ENCODE results near the gene PRSS3.
"Not testable (repeated sequence)": the region's sequence is repeated elsewhere in the genome, so short reads cannot be mapped to it uniquely, and the experiment has no call there.

PRSS3 gene

DNA sequence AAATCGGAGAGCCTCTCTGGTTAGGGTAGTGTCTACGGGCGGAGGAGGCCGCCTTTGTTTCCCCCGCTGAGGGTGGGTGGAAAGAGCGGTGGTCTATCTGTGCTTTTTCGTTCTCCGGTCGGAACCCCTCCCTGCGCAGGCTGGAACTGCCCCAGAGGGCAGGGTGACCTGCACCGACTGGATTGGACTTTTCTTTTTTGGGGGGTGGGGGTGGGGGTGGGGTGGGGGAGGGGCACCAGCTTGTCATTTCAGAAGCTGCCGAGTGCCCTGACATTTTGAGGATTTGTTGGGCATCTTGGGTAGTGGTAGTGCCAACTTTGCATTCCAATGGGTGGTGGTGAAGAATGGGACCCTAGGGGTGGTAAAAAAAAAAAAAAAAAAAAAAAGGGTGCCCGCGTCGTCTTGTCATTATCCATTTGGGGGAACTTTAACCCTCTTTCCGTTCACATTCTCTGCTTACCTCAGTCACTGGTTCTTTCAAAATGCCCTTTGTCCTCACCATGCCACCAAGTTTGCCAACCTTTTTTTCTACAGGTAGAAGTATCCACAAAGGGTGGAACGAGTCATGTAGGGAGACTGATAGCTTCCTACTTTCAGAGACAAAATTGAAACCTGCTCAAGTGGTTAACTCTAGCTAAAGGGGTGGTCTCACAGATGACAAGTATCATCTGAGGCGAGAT is 22.9 kb downstream of the PRSS3 start:
- no peak for DNase-seq

DNA sequence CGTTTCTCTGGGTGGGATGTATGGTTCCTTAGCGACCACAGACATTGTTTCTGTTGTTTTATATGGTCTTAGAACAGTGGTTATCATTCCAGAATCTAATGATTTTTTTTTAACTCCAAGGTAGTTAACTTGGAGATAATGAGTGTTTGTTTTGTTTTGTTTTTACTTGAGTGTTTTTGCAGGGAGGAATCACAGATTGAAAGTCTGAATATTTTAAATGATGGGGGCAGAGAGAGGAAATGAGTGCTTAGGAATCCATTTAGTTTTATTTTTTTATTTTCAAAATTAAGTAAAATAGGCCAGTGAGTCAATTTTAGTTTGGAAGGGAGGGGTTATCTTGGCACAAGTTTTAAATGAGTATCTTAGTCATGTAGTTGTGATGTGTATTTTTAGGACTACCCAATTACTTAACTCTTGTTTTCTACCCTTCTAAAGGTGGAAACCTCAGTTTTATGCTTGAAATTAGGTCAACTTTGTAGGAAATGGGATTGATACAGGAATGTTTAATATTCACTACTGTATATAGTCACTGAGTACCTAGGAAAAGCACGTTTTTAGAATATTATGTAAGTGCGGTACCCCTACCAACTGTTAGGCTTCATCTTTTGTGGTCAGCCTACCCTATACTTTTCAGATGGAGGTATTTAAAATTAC is 23.6 kb downstream of the PRSS3 start:
- DNase-seq: peak; percentile 36

DNA sequence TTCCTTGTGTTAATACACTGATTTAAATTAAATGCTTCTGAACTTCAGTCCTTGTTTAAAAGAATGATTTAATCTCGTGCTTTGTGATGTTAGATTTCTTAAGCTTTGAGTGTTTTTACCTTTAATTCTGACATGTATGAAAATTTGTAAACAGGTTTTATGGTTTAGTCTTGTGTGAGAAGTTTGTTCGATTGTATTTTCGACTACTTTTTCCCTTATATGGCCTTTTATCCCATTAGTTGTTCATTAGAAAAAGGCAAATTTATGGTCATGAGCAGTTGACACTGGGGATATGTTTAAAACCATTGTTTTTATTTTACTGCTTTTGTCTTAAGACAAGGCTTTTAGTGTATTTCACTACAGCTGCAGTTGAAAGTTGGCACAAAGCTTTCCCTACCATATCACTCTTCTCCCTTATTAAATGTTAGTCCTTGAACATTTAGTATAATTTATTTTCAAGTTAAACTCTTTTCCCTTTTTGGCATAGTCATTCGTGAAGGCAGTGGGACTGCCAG is 24.9 kb downstream of the PRSS3 start:
- no peak for DNase-seq

DNA sequence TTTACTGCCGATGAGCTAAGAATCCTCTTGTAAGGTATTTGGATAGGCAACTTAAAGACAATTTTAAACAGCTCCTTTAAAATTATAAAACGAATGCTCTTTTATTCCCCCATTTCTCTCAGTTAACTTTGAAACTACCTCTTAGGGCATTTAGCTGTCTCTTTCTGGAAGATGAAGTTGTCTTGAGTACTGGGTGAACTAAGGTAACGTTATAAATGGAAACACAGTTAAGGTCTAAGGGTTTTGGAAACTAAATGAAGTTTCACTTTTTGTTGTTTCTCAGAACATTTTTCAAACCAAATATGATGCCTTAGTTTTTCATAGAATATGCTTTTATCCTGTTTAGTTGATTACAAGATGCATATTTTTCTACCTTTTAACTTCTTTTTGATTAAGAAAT is 28.4 kb downstream of the PRSS3 start:
- DNase-seq: no peak

DNA sequence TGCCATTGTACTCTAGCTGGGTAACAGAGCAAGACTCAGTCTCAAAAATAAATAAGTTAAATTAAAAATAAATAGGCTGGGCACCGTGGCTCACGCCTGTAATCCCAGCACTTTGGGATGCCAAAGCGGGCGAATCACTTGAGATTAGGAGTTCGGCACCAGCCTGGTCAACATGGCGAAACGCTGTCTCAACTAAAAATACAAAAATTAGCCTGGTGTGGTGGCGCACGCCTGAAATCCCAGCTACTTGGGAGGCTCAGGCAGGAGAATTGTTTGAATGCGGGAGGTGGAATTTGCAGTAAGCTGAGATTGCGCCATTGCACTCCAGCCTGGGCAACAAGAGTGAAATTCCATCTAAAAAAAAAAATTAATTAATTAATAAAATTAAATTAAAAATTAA is 31.9 kb downstream of the PRSS3 start:
- not testable (repeated sequence) for DNase-seq

DNA sequence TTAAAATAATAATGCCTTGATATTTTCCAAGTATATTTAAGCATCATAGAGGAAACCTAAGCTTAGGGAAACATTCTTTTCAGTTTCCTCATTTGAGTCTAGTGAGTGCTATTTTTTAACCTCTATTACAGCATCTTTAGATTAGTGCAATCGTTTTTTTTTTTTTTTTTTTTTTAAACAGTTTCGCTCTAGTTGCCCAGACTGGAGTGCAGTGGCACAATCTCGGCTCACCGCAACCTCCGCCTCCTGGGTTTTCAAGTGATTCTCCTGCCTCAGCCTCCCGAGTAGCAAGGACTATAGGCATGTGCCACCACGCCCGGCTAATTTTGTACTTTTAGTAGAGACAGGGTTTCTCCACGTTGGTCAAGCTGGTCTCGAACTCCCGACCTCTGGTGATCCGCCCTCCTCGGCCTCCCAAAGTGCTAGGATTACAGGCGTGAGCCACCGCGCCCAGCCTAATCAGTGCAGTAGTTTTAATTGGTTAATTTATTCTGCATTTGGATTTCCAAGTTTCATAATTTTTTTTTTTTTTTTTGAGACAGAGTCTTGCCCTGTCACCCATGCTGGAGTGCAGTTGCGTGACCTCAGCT is 34.4 kb downstream of the PRSS3 start:
- not testable (repeated sequence) for DNase-seq

DNA sequence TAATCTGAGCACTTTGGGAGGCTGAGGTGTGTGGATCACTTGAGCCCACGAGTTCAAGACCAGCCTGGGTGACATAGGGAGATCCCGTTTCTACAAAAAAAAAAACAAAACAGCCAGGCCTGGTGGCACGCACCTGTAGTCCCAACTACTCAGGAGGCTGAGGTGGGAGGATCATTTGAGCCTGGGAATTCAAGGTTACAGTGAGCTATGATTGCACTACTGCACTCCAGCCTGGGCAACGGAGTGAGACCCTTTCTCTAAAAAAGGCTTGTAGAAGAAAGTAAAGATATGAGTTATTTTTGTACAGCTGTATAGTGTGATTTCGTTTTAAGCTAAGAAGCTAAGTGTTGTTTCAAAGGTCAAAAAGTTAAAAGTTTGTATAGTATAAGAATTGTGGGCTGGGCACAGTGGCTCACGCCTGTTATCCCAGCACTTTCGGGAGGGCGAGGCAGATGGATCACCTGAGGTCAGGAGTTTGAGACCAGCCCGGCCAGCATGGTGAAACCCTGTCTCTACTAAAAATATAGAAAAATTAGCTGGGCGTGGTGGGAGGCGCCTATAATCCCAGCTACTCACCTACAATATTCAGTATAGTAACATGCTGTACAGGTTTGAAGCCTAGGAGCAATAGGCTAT is 40.4 kb downstream of the PRSS3 start:
- no peak for DNase-seq

DNA sequence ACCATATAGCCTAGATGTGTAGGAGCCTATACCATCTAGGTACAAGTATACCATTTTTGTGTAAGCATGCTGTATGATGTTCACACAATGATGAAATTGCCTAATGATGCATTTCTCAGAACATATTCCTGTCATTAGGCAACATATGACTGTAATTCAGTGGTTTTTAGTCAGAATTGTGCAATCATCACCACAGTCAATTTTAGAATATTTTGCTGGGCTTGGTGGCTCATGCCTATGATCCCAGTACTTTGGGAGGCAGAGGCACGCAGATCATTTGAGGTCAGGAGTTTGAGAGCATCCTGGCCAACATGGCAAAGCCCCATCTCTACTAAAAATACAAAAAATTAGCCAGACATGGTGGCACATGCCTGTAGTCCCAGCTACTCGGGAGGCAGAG is 40.9 kb downstream of the PRSS3 start:
- DNase-seq: peak; percentile 95

DNA sequence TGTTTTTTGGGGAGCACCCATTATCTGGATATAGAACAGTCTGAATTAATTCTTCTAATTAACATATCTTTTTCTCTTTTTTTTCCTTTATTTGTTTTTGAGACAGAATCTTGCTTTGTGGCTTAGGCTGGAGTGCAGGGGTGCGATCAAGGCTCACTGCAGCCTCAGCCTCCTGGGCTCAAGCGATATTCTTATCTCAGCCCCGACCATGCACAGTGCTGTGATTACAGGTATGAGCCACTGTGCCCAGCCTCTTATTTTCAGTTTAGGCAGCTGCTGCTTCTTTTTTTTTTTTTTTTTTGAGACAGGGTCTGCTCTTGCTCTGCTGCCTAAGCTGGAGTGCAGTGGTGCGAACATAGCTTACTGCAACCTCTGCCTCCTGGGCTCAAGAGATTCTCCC is 41.8 kb downstream of the PRSS3 start:
- no peak for DNase-seq

DNA sequence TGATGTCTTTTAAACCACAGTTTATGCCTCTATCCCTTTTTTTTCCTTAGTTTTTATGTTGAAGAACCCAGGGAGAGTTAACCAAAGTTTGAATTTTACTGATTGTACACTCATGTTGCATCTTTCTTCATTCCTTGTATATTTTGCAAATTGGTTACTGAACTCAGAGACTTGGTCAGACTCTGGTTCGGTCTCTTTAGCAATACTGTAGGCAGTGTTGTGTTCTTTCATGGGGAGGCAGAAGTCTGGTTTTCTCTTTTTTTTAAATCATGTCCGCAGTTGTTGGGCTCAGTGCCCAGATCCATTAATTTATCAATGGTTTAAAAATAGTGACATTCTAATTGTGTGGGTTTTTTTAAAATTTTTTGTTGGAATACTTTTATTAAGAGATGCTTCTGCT is 45.0 kb downstream of the PRSS3 start:
- no peak for DNase-seq

DNA sequence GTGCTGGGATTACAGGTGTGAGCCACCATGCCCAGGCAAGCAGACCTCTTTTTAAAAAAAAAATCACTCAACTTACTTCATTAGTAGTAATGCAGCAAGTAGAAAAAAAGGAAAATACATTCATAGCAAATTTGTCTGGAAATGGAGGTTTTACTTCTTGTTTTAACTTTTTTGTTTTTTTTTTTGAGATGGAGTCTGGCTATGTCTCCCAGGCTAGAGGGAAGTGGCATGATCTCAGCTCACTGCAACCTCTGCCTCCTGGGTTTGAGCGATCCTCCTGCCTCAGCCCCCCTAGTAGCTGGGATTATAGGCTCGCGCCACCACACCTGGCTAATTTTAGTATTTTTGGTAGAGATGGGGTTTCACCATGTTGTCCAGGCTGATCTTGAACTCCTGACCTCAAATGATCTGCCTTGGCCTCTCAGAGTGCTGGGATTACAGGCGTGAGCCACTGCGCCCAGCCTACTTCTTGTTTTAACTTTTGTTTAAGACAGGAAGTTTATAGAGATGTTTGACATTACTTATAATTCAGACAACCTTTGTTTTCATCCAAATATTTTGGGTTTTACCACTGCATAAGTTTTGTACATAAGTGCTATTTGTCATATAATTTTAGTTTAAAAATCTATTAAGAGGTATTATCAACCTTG is 48.1 kb downstream of the PRSS3 start:
- DNase-seq: no peak

DNA sequence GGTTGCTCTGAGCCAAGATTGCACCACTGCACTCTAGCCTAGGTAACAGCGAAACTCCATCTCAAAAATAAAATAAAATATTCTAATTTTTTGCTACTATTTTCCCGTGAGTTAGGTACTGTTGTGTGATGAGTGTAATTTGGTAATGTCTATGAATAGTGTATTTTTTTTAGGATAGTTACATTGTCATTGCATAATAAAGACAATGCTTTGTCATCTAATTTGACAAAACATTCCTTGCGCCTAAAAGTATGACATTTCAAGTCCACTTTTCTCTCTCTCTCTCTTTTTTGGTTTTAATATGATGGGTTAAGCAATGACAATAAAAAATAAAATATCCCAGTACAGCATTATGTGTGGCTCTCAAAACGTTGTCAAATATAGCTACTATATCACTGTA is 50.9 kb downstream of the PRSS3 start:
- DNase-seq: no peak

DNA sequence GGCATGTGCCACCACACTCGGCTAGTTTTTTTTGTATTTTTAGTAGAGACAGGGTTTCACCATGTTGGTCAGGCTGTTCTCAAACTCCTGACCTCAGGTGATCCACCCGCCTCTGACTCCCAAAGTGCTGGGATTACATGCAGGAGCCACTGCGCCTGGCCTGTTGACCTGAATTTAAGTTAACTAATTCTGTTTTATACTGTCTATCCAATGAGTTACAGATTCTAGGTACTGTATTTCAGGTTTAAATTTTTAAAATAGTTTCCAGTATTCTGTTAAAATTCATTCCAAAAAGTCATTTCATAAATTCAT is 52.5 kb downstream of the PRSS3 start:
- DNase-seq: not testable (repeated sequence)

Data from fibroblast of skin of scalp (primary cell).